ENCODE results near the gene JUNB.

Gene JUNB

GRCh38 chr19:12801466-12802266, 10.4 kb downstream of the JUNB start, which contains the start of the genes PRDX2 and THSD8 (continued):
- TF ChIP-seq ZFHX2 (tag by site-specific recombination; conservative IDR thresholded peaks at IDR 0.05) = peak; percentile 70
- TF ChIP-seq WT1 (tag by site-specific recombination; IDR thresholded peaks at IDR 0.05) = no peak
- no peak for TF ChIP-seq ZFP41 (tag by site-specific recombination; IDR thresholded peaks at IDR 0.05; ENCODE audit: borderline replicate concordance)
- no peak; the same call in 1 of the 2 replicates for TF ChIP-seq ZNF629 (tag by site-specific recombination; IDR thresholded peaks at IDR 0.05)
- peak; percentile 59 for TF ChIP-seq KLF16 (tag by site-specific recombination; IDR thresholded peaks at IDR 0.05)
- no peak for TF ChIP-seq ZNF48 (tag by site-specific recombination; IDR thresholded peaks at IDR 0.05)

GRCh38 chr19:12802267-12803106, 11.2 kb downstream of the JUNB start:
- Histone ChIP-seq H3K4me3 (ENCODE audit: low read depth, low read length) (peak overlapping the region; percentile 86), H3K27ac (ENCODE audit: extremely low read depth, low read depth, low read length) (peak overlapping the region; percentile 76; the same call in 1 of the 2 replicates), H3K9me3 (ENCODE audit: control insufficient read depth, insufficient read depth, low read depth, low read length) (no peaks in the 10 kb centered on the region), H3K36me3 (ENCODE audit: control insufficient read depth in 2 of 2, insufficient read depth in 1 of 2, low read length in 2 of 2) (peaks cover 9 to 29% of the 10 kb centered on the region in 2 experiments; a peak in 2 of 3 replicates), H3K4me1 (ENCODE audit: control insufficient read depth, insufficient read depth, low read length) (no peaks in the 10 kb centered on the region; the same call in 1 of the 2 replicates)
- ChIA-PET CTCF (interaction anchor here (0.6 to 16.5 kb wide), 5 partner anchors 25 to 844 kb away, joined by 3 to 386 read pairs (median 3); no protein-coding TSS in a partner anchor), POLR2A (interaction anchor here (0.6 to 2.8 kb wide), 3 partner anchors 11 to 961 kb away, joined by 3 to 18 read pairs (median 5); partner anchors contain the start of gene JUNB)
- TF ChIP-seq PRDM1 (tag by site-specific recombination; IDR thresholded peaks at IDR 0.05) = peak; percentile 79
- TF ChIP-seq ZNF548 (tag by site-specific recombination; IDR thresholded peaks at IDR 0.05) = no peak
- TF ChIP-seq EGR2 (tag by site-specific recombination; IDR thresholded peaks at IDR 0.05; ENCODE audit: low read depth) = peak; percentile 82
- TF ChIP-seq ZNF76 (tag by site-specific recombination; IDR thresholded peaks at IDR 0.05; ENCODE audit: borderline replicate concordance, low read depth) = 0 out of 2 replicates have a peak, but pooled peaks have one; percentile 9
- TF ChIP-seq IKZF3 (tag by site-specific recombination; IDR thresholded peaks at IDR 0.05) = peak; percentile 23; the same call in 1 of the 2 replicates
- TF ChIP-seq ZNF121 (tag by site-specific recombination; IDR thresholded peaks at IDR 0.05) = peak; percentile 93
- no peak for TF ChIP-seq ZNF449 (tag by site-specific recombination; IDR thresholded peaks at IDR 0.05)
- peak; percentile 77 for TF ChIP-seq ZFHX2 (tag by site-specific recombination; conservative IDR thresholded peaks at IDR 0.05)
- TF ChIP-seq KLF1 (tag by site-specific recombination; IDR thresholded peaks at IDR 0.05) = 0 out of 2 replicates have a peak, but pooled peaks have one; percentile 54
- no peak for TF ChIP-seq ZNF660 (tag by site-specific recombination; IDR thresholded peaks at IDR 0.05)
- TF ChIP-seq MZF1 (tag by site-specific recombination; IDR thresholded peaks at IDR 0.05; ENCODE audit: borderline replicate concordance) = peak; percentile 76
- no peak for TF ChIP-seq PATZ1 (tag by site-specific recombination; IDR thresholded peaks at IDR 0.05)
- TF ChIP-seq SP3 (tag by site-specific recombination; IDR thresholded peaks at IDR 0.05) = peak; percentile 50; the same call in 1 of the 2 replicates

All from HEK293 (cell line).